Measurements from ENCODE around the gene SYAP1. TPM values are rescaled to one million over a fixed set of nuclear protein-coding genes. Genes with fewer than 3 reads are reported as not detected.

The SYAP1 gene
- total and polyA plus RNA-seq, 4 donors, result 9.6 to 29.0 (median 21.3) TPM

GRCh38 chrX:16797358-16797757 is 77.9 kb downstream of the SYAP1 start:
- no peak overlapping the region for H3K9ac ChIP-seq (ENCODE audit: low read depth in 1 of 2, low read length in 2 of 2)
- H3K9me3 ChIP-seq (ENCODE audit: control insufficient read depth in 4 of 4, low read length in 3 of 4), result no peaks in the 10 kb centered on the region
- peaks cover 0 to 14% (median 8%) of the 10 kb centered on the region in 4 donors for H3K36me3 ChIP-seq (ENCODE audit: control insufficient read depth in 4 of 4, insufficient read depth in 3 of 4, low read depth in 1 of 4, low read length in 3 of 4)
- no peaks in the 10 kb centered on the region for H3K4me1 ChIP-seq (ENCODE audit: control insufficient read depth in 4 of 4, insufficient read depth in 4 of 4, low read length in 3 of 4)
- DNase-seq (ENCODE audit: low spot score), result no peak
- no peaks in the 10 kb centered on the region for H3K27me3 ChIP-seq (ENCODE audit: control insufficient read depth in 4 of 4, insufficient read depth in 4 of 4, low read length in 3 of 4)
- TF ChIP-seq EGR1 (IDR thresholded peaks at IDR 0.05; ENCODE audit: low read depth in 2 of 2) (no peak), HNF4G (IDR thresholded peaks at IDR 0.05) (no peak), FOXA1 (IDR thresholded peaks at IDR 0.05) (no peak), YY1 (IDR thresholded peaks at IDR 0.05) (no peak), HNF4A (conservative IDR thresholded peaks at IDR 0.05) (no peak), MAX (IDR thresholded peaks at IDR 0.05) (no peak), RXRA (IDR thresholded peaks at IDR 0.05) (no peak), SP1 (IDR thresholded peaks at IDR 0.05) (no peak), CTCF (IDR thresholded peaks at IDR 0.05; ENCODE audit: low read depth, low read length, missing input control) (no peak), NR2F2 (IDR thresholded peaks at IDR 0.05) (no peak), REST (IDR thresholded peaks at IDR 0.05) (no peak), JUND (IDR thresholded peaks at IDR 0.05) (no peak), TAF1 (conservative IDR thresholded peaks at IDR 0.05) (no peak), GABPA (IDR thresholded peaks at IDR 0.05 in 1 of 2, conservative IDR thresholded peaks at IDR 0.05 in 1 of 2) (no peak), RAD21 (IDR thresholded peaks at IDR 0.05) (no peak), FOXA2 (IDR thresholded peaks at IDR 0.05) (no peak)
- TF ChIP-seq, protein P1, sequence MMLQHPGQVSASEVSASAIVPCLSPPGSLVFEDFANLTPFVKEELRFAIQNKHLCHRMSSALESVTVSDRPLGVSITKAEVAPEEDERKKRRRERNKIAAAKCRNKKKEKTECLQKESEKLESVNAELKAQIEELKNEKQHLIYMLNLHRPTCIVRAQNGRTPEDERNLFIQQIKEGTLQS (IDR thresholded peaks at IDR 0.05), result no peak
- TF ChIP-seq, protein P2, sequence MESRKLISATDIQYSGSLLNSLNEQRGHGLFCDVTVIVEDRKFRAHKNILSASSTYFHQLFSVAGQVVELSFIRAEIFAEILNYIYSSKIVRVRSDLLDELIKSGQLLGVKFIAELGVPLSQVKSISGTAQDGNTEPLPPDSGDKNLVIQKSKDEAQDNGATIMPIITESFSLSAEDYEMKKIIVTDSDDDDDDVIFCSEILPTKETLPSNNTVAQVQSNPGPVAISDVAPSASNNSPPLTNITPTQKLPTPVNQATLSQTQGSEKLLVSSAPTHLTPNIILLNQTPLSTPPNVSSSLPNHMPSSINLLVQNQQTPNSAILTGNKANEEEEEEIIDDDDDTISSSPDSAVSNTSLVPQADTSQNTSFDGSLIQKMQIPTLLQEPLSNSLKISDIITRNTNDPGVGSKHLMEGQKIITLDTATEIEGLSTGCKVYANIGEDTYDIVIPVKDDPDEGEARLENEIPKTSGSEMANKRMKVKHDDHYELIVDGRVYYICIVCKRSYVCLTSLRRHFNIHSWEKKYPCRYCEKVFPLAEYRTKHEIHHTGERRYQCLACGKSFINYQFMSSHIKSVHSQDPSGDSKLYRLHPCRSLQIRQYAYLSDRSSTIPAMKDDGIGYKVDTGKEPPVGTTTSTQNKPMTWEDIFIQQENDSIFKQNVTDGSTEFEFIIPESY (IDR thresholded peaks at IDR 0.05), result no peak
- H3K4me3 ChIP-seq (ENCODE audit: low read depth in 1 of 3, low read length in 3 of 3), result no peak overlapping the region
- H3K27ac ChIP-seq (ENCODE audit: low read depth in 1 of 2, low read length in 2 of 2), result no peak overlapping the region
- 89% methylated on average over 5 of the region's 5 CpGs for WGBS

Measured in liver (tissue), 9 donors.